Measurements from ENCODE around the gene CD2BP2. TPM values are rescaled to one million over a fixed set of nuclear protein-coding genes. Genes with fewer than 3 reads are reported as not detected.
A peak's percentile ranks its signal among the peaks of the same experiment; 100 is the strongest.

CD2BP2 gene
- polyA plus RNA-seq, 3 donors: 58.4 to 62.9 (median 61.3) TPM

DNA sequence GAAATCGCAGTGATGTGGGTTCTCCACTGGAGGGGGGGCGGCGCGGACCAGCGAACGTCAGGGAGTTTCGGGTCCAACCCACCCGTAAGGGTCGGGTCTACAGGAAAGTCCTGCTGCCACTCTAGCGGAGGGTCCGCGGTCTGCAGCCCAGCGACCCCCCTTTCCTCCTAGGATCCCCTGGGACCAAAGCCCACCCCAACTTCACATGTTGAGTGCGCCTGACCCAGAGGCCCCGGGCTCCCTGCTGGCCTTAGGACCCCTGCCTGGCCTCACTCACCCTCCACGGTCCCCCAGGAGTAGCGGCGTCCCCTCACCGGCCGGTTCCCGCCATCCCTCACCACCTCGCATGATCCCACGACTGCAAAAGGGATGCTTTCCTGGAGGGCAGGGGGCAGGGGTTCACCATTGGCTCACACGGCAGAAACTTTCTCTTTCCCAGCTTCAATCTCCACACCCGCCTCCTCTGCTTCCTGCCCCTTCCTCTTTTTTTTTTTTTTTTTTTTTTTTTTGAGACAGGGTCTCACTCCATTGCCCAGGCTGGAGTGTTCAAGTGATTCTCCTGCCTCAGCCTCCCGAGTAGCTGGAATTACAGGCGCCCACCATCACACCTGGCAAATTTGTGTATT, 24.2 kb upstream of the CD2BP2 start:
- DNase-seq (ENCODE audit: low read depth in 3 of 3, low spot score in 2 of 3): no peak

DNA sequence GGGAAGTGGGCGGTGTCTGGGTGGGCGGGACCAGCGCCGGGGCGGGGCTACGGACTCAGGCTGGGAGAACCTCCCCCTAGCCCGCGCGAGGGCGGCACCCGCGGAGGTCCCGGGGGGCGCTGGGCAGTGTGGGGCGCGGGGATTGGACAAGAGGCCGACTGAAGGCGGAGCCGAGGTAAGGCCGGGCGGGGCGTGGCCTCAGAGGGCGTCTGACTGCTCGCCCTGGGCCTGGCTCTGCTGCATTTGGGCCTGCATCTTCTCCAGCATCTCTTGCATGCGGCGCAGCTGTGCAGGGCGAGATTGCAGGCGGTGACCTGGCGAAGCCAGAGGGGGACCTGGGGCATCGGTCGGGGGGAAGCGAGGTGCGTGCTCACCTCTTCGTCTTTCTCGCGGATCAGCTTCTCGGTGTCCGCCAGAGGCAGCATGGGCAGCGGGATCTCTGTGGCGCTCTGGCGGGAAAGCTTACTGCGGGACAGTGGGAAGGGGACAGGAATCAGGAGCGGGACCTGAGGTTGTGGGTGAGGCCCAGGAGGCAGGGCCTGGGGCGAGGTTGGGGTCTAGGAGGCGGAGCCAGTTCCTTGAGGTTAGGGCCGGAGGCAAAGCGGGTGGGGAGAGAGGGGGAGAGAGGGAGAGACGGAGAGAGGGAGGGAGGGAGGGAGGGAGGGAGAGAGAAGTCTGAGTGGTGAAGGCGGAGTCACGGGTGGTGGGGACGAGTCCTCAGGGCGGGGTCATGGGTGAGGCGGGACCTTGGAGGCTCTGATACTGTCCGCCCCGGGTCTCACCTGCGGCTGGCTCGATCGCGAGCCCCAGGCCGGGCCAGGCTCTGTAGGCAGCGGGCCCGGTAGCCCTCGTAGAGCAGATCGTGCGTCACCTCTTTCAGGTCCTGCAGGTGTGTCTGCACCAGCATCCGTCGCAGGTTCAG, 23.4 kb upstream of the CD2BP2 start:
- DNase-seq (ENCODE audit: low read depth in 3 of 3, low spot score in 2 of 3): peak; percentile 86 to 96 (median 94)

DNA sequence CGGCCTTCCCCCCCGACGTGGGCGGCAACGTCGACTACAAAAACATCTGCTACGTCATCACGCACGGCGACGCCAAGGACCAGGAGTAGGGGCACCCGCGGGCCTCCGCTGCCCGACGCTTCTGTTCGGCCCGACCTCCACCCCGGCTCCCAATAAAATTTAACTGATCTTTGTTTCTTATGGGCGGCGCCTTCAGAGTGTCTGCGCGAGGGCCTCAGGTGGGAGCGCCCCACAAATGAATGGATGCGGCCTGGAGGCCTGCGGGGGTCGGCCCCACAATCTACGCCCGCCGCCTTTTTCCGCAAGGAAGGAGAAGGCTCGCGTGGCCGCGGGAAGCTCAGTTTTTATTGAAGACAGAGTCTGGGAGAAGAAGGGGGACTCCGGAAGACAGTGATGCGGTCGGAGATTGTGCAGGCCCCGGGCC, 22.7 kb upstream of the CD2BP2 start:
- peak in 2 of 3 donors; percentile 80 for DNase-seq (ENCODE audit: low read depth in 3 of 3, low spot score in 2 of 3)

DNA sequence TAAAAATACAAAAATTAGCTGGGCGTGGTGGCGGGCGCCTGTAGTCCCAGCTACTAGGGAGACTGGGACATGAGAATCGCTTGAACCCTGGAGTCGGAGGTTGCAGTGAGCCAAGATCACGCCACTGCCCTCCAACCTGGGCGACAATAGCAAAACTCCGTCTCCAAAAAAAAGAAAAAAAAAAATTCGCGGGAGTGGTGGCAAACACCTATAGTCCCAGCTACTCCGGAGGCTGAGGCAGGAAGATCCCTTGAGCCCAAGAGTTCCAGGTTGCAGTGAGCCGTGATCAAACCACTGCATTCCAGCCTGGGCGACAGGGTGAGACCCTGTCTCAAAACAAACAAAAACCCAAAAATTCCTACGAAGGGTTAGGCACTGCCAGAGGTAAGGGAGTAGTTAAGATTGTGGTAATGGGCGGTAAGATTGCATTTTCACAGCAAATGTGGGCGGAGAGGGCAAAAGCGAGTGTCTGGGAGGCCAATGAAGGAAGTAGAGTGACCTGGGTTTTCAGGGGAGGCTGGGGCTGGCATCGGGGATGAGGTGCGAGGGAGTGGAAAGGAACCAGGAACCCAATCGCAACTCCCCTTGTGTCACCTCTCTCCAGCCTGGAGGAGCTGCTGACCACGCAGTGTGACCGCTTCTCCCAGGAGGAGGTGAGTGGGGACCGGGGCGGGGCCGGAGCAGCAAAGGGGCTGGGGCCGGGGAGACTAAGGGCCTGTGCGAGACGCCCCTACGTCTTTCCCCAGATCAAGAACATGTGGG, 22.1 kb upstream of the CD2BP2 start:
- DNase-seq (ENCODE audit: low read depth in 3 of 3, low spot score in 2 of 3): peak in 1 of 3 donors; percentile 50

DNA sequence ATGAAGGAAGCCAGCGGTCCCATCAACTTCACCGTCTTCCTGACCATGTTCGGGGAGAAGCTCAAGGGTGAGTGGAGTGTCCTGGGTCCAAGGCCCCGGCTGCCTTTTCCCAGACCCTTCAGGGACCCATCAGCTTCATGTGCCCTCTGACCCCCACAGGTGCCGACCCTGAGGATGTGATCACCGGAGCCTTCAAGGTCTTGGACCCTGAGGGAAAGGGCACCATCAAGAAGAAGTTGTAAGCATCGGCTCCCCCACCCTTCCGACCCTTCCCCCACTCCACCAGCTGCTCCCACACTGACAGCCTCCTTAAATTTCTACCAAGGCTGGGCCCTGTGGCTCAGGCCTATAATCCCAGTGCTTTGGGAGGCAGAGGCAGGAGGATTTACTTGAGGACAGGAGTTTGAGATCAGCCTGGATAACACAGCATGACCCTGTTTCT, 21.4 kb upstream of the CD2BP2 start:
- no peak for DNase-seq (ENCODE audit: low read depth in 3 of 3, low spot score in 2 of 3)

DNA sequence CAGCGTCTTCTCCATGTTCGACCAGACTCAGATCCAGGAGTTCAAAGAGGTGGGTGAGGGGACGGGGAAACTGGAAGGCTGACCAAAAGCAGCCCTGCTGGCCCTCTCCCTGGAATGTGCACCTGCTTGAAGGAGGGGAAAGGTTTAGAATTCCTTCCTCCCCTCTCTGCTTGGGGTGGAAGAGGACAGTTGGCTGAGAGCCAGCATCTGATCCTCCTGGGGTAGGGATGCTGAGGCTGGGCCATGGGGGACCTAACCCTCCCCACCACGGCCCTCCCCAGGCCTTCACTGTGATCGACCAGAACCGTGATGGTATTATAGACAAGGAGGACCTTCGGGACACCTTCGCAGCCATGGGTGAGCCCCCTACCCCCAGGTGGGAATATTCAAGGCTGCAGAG, 20.8 kb upstream of the CD2BP2 start:
- no peak for DNase-seq (ENCODE audit: low read depth in 3 of 3, low spot score in 2 of 3)

DNA sequence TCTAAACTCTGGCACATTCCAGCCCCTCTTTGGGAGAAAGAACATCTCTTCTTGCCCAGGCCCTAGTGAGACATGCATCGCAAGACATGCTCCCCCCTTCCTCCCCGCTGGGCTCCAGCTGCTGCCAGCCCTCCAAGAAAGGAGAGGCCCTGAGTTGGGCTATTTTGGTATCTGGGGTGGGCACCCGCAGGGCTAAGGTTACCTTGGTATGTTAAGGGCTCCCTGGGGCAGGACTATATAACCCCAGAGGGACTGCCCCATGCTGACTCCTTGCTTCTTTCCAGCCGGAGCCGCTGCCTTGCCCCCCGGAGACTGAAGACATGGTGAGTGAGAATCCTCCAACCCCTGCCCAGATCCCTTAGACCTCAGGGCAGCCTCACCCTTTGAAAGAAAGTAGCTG, 19.4 kb upstream of the CD2BP2 start, which contains the start of gene MYL11:
MYL11 (plus strand) TSS at position 265 of the 400 bp plus-strand sequence; CDS start at position 321, 56 bp downstream.
- DNase-seq (ENCODE audit: low read depth in 3 of 3, low spot score in 2 of 3): no peak

DNA sequence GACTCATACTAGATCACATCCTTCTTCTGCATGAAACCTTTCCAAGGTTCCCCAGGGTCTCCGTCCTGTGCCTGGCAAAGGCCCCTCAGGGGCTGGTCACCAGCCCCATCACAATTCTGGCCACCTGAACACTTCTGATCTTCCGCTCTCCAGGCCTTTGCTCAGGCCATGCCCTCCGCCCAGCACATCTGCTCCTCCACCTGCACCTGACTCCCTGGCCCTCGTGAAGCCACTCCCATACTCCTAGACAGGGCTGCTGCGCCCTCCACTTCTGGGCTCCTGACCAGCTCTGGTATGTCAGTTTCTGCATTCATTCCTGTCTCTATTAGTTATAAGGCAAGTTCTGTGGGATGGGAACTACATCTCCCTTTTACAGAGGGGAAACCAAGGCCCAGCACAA, 17.6 kb upstream of the CD2BP2 start:
- no peak for DNase-seq (ENCODE audit: low read depth in 3 of 3, low spot score in 2 of 3)

DNA sequence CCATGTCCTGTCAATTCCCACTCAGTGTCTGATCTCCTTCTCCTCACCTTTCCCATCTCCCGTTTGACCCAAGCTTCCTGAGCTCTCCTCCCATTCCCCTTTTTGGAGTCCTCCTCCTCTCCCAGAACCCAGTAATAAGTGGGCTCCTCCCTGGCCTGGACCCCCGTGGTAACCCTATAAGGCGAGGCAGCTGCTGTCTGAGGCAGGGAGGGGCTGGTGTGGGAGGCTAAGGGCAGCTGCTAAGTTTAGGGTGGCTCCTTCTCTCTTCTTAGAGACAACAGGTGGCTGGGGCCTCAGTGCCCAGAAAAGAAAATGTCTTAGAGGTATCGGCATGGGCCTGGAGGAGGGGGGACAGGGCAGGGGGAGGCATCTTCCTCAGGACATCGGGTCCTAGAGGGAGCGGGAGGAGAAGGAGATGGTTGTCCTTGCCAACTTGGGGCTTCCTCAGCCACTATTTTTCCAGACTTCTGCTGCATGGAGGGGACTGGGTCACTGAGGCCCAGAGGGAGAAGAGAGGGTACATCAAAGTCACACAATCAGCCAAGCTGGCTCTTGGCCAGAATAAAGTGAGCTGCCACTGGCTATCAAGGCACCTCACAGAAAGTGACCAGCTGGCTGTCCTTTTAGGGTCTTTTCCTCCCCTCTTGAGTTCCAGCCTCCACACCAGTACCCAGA, 17.1 kb upstream of the CD2BP2 start:
- no peak for DNase-seq (ENCODE audit: low read depth in 3 of 3, low spot score in 2 of 3)

DNA sequence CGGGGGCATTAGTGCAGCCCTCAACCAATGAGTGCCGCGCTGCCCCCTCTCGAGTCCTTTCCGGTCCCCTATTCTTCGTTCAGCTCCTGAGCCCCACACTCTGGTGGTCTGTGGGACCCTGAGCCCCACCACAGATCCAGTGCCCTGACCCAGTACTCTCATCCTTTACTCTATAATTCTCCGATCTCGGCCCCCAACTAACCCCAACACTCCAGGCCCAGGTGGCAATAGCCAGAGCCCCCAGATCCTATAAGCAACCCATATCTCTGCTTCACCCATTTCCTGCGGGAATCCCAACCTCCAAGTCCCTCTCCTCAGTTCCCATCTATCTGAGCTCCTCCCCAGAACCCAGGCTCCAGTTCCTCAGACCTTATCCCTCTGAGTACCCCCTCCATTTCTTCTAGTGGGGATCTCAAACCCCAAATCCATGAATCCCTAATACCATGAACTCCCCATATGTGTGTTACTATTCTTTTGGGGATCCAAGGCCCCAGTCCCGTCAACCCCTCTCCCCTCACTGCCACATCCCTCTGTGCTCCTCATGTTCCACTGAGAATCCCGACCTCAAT, 16.2 kb upstream of the CD2BP2 start:
- DNase-seq (ENCODE audit: low read depth in 3 of 3, low spot score in 2 of 3): no peak

DNA sequence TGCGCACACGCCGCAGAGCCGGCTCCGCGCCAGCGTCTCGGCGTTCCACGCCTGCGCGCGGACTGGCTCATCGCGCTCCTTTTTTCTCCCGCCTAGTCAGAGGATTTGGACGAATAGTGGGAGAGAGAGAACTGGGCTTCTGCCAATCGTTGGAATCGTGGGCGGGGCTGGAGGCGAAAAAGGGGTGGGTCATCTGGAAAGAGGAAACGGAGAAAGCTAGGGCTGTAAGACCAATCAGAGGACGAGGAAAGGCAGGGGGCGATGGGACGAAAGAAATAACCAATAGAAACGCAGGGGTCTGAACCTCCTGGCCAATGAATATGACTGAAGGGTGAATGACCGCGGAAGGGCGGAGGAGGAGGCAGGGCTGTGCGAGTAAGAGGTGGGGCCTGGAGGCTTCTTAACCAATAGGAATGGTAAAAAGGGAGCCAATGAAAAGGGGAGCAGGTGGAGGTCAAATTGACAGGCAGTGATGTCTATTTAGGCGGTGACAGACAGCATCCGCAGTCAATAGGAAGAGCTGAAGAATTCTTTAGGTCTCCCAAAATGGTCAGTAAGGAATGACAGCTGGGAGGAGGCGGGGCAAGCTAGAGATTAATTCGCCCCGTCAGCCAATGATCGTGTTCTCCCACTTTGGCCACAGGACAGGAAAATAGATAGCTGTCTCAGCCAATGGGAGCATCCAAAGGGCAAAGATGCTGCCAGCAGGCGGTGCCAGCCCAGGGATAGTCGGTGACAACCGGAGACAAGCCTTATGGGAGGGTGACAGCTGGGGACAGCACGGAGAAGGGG, 15.5 kb upstream of the CD2BP2 start, which contains the start of gene TBC1D10B:
TBC1D10B (minus strand) TSS at position 39 of the 792 bp plus-strand sequence. CDS start 311 bp downstream, outside the sequence.
- DNase-seq (ENCODE audit: low read depth in 3 of 3, low spot score in 2 of 3): peak; percentile 99 to 100 (median 100)

DNA sequence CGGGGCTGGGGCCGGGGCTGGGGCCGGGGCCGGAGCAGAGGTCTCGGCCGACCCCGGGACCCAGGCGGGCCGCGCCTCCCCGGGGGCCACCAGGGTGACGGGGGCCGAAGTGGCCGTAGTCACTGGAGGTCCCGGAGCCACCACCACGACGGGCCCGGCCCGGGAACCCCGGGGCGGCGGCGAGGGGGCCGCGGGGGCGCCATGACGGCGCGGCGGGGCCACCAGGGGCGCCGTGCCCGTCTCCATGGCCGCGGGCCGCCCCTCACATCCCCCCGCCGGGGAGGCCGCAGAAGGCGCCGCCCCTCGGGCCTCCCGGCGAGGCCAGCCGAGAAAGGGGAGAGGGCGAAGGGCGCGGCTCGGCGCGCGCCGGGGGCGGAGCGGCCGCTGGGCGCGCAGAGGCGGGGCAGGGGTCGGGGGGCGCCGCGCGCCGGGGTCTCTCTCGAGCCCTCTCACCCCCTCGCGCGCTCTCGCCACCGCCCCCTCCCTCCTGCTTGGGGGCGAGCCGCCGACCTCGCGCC, 14.9 kb upstream of the CD2BP2 start:
- DNase-seq (ENCODE audit: low read depth in 3 of 3, low spot score in 2 of 3): no peak

DNA sequence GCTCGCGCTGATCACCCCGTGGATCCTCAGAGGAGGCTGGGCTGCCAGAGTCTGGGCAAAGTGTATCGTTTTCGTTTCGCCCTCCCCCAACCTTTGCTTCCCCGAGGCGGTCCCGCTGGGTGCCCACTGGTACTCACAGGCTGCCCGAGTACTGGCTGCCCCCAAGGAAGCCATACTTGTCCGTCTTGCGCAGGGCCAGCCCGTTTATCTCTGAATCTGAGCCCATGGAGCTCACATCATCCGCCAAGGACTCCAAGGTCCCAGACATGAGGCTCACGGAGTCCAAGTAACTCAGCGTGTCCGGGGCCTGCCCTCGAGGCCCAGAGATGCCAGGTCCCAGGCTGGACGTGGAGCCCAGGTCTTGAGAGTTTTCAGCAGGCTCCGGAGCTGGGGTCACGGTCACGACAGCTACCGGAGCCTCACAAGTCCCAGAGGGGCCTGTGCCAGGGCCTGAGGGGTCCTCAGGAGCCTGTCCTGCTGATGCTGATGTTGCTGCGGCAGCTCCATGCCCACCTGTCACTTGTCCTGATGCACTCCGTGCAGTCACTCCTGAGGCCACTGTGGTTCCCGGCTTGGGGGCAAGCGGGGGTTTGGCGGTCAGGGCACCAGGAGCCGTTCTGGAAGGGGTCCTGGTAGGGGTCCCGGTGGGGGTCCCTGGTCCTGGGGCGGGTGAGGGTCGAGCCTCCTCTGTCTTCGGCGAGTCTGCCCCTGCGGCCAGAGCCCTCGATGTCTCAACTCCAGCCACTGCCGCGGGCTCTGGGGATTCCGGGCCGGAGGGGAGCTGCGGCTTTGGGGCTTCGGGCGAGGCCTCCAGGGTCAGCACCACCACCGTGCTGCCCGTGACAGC, 14.2 kb upstream of the CD2BP2 start:
- no peak for DNase-seq (ENCODE audit: low read depth in 3 of 3, low spot score in 2 of 3)

DNA sequence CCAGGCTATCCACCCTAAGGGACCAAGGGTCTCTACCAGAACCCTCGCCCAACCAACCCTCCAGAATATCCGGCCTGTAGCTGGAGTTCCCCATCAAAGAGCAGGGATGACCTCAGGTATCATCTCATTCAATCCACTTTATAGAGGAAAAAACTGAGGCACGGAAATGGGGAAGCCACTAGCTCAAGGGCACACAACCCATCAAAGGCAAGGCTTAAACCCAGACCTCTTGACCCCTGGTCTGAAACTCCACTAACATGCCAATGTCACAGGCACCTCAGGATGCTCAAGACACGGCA, 13.6 kb upstream of the CD2BP2 start:
- no peak for DNase-seq (ENCODE audit: low read depth in 3 of 3, low spot score in 2 of 3)

DNA sequence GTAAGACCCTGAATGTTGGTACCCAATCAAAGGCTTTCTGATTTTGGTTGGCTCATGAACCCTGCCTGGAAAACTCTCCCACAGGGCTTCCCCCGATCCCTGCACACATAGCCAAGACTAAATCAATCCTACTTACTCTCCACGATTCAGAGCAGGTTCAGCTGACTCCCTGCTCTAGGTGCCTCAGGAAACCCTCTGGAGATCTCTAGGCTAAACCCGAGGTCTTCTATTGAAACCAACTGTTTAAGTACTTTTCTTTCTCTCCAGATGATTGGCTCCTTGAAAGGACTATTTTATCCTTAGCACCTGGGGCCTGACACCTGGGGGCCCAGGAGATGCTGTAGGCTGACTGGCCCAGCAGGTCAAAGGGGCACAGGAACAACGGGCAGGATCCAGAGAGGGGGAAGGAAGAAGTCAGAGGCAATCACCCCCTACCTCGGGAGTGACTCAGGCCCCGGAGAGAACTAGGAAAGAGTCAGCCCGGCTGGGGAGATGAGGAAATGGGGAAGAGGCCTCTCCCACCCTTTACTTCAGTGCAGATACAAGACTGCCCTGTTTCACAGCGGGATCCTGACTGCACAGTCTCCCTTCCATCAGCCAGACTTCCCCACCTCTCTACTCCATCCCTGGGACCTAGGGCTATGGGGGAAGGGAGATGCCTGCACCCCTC, 13.1 kb upstream of the CD2BP2 start:
- DNase-seq (ENCODE audit: low read depth in 3 of 3, low spot score in 2 of 3): no peak

DNA sequence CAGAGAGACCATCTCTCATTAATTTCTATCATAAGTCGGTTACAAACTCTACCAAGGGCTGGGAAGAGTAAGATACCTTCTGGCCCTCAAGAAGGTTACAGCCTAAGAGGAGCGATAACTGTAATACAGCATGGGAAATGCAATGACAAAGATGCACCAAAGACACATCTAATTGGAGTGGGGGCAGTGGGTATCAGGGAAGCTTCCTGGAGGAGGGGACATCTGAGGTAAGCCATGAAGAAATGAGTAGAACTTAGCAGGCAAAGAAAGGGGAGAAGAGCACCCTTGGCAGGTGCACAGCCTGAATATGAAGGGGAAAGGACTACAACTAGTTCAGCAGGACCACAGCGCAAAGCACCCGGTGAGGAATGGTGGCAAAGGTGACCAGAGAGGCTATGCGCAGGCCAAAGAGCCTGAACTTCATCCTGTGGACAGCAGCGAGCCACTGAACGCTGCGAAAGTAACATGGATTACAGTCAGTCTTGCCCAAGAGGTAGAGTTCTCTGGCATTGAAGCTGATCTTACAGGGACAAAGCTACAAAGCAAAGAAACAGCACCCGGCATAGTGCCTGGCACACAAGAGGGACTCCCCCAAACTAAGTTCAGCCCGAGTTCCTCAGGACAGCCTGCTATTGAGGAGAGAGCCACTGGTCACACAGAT, 12.4 kb upstream of the CD2BP2 start:
- no peak for DNase-seq (ENCODE audit: low read depth in 3 of 3, low spot score in 2 of 3)

DNA sequence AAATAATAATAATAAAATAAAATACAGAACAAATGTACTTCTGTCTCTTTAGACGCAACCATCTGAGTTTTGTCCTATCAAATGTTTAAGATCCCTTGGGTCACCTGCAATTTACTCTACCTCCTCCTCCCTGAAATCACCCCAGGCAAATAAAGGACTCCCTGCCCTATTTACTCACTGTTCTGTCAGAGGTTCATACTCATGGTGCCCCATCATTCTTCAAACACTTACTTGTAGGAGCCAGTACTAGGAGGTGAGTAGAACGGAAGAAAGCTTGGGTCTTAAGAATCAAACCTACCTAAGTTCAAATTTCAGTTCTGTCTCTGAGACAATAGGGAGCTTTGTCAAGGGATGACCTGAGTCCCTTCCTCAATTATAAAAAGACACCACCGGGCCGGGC, 11.4 kb upstream of the CD2BP2 start:
- no peak for DNase-seq (ENCODE audit: low read depth in 3 of 3, low spot score in 2 of 3)
